ENCODE data around the gene MAZ. TPM values are rescaled to one million over a fixed set of nuclear protein-coding genes. Genes with fewer than 3 reads are reported as not detected.
A peak's percentile ranks its signal among the peaks of the same experiment; 100 is the strongest.

MAZ gene
- total RNA-seq, 1 donor from 2014 or later = 294 TPM

DNA sequence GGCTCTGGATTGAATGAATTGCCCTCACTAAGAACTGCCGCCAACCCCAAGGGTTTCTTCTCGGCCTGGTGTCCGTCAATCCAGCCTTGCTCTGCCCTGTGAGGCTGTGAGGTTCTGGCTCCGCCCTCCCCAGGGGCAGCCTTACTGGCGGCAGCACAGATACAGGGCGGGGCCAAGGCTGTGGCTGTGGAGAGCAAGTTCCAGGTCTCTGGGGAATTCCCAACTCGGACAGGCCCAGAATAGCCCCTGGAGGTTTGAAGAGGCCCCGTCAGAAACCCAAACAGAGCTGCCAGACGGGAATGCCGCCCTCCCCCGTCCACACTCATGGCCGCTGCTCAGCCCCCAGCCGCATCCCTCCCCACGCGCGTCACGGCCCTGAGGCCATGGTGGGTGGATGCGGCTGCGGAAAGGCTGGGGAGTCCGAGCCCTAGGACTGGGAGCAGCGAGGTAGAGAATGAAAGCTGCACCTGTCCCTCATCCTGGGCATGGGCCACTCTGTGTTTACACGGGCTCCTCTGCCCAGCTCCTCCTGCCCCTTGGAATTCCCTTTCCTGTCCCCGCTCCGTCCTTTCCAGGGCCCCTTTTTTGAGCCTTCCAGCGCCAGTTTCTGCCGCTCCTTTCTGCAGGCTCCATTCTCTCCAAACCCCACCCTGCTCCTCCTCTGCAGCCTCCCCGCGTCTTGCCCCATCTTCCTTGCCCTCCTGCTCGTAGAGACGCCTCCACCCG lies 5.0 kb downstream of the MAZ start:
- peaks cover 4% of the 10 kb centered on the region for H3K27me3 Mint-ChIP-seq
- peak overlapping the region; percentile 93 for H3K27ac Mint-ChIP-seq
- peak overlapping the region; percentile 90 for H3K4me3 Mint-ChIP-seq
- peaks cover 5% of the 10 kb centered on the region for H3K36me3 Mint-ChIP-seq
- TF ChIP-seq, protein P1, sequence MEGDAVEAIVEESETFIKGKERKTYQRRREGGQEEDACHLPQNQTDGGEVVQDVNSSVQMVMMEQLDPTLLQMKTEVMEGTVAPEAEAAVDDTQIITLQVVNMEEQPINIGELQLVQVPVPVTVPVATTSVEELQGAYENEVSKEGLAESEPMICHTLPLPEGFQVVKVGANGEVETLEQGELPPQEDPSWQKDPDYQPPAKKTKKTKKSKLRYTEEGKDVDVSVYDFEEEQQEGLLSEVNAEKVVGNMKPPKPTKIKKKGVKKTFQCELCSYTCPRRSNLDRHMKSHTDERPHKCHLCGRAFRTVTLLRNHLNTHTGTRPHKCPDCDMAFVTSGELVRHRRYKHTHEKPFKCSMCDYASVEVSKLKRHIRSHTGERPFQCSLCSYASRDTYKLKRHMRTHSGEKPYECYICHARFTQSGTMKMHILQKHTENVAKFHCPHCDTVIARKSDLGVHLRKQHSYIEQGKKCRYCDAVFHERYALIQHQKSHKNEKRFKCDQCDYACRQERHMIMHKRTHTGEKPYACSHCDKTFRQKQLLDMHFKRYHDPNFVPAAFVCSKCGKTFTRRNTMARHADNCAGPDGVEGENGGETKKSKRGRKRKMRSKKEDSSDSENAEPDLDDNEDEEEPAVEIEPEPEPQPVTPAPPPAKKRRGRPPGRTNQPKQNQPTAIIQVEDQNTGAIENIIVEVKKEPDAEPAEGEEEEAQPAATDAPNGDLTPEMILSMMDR (conservative IDR thresholded peaks at IDR 0.05) = no peak
- peak; percentile 91 for DNase-seq (ENCODE audit: extremely low spot score, unreplicated experiment)
- H3K4me1 Mint-ChIP-seq (ENCODE audit: unreplicated experiment) = peaks cover 32% of the 10 kb centered on the region
- H3K9me3 Mint-ChIP-seq = no peaks in the 10 kb centered on the region

- TF ChIP-seq, protein P1 (conservative IDR thresholded peaks at IDR 0.05) = no peak
Observed at GRCh38 chr16:29811896-29812665, 5.8 kb downstream of the MAZ start, which contains the start of gene PRRT2. Gene PRRT2 (plus strand): TSS chr16:29812193. CDS start chr16:29813055, 862 bp downstream.

DNA sequence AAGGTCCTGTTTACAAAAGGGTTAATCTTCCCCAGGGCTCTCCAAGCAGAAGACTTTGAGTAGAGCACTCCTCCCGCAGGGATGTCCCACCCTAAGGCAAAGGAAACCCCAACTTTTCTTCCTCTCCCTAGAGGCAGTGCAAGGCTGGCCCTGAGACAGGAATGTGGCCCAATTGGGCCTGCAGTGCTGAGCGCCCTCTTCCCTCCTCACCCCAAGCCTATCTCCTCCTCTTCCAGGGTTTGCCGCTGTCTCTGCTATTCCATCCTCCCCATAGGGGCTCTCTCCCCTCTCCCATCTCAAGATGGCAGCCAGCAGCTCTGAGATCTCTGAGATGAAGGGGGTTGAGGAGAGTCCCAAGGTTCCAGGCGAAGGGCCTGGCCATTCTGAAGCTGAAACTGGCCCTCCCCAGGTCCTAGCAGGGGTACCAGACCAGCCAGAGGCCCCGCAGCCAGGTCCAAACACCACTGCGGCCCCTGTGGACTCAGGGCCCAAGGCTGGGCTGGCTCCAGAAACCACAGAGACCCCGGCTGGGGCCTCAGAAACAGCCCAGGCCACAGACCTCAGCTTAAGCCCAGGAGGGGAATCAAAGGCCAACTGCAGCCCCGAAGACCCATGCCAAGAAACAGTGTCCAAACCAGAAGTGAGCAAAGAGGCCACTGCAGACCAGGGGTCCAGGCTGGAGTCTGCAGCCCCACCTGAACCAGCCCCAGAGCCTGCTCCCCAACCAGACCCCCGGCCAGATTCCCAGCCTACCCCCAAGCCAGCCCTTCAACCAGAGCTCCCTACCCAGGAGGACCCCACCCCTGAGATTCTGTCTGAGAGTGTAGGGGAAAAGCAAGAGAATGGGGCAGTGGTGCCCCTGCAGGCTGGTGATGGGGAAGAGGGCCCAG lies 6.7 kb downstream of the MAZ start:
- H3K27ac Mint-ChIP-seq = no peak overlapping the region
- TF ChIP-seq, protein P1 (conservative IDR thresholded peaks at IDR 0.05) = no peak
- H3K27me3 Mint-ChIP-seq = peaks cover 4% of the 10 kb centered on the region
- DNase-seq (ENCODE audit: extremely low spot score, unreplicated experiment) = no peak
- H3K9me3 Mint-ChIP-seq = no peaks in the 10 kb centered on the region
- H3K36me3 Mint-ChIP-seq = peaks cover 5% of the 10 kb centered on the region
- H3K4me1 Mint-ChIP-seq (ENCODE audit: unreplicated experiment) = peaks cover 40% of the 10 kb centered on the region
- peak overlapping the region; percentile 90 for H3K4me3 Mint-ChIP-seq

More at GRCh38 chr16:29811896-29812665, 5.8 kb downstream of the MAZ start, which contains the start of gene PRRT2:
- Mint-ChIP-seq H3K4me1 (ENCODE audit: unreplicated experiment) (peaks cover 37% of the 10 kb centered on the region), H3K4me3 (peak within 1 kb of the TSS; percentile 90), H3K36me3 (peaks cover 5% of the 10 kb centered on the region), H3K27me3 (peaks cover 4% of the 10 kb centered on the region), H3K27ac (peak within 1 kb of the TSS; percentile 93), H3K9me3 (no peaks in the 10 kb centered on the region)
- DNase-seq (ENCODE audit: extremely low spot score, unreplicated experiment) = no peak

DNA sequence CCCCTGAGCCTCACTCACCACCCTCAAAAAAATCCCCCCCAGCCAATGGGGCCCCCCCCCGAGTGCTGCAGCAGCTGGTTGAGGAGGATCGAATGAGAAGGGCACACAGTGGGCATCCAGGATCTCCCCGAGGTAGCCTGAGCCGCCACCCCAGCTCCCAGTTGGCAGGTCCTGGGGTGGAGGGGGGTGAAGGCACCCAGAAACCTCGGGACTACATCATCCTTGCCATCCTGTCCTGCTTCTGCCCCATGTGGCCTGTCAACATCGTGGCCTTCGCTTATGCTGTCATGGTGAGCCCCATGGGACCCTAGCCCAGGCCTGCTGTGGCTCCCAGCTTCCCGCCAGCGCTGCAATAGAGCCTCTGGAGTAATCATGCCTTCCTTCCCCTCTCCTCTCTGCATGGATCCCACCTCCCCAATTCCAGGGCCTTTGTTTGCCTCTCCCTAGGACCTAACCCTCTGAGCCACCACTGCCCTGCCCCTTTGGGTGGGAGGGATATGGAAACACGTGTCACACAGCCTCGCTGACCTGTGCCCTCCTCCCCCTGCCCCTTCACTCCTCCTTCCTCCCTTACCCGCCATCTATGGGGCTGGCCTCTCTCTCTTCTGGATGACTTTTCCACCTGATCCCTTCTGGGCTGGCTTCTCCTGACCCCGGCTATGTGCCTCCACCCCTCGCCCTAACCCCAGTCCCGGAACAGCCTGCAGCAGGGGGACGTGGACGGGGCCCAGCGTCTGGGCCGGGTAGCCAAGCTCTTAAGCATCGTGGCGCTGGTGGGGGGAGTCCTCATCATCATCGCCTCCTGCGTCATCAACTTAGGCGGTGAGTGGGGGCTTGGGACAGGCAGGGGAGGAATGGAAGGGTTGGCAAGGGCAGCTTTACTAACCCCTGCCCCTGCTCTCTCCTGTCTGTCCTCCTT lies 7.6 kb downstream of the MAZ start:
- DNase-seq (ENCODE audit: extremely low spot score, unreplicated experiment) = no peak
- no peaks in the 10 kb centered on the region for H3K9me3 Mint-ChIP-seq
- TF ChIP-seq, protein P1 (conservative IDR thresholded peaks at IDR 0.05) = no peak
- H3K4me1 Mint-ChIP-seq (ENCODE audit: unreplicated experiment) = peaks cover 33% of the 10 kb centered on the region
- peaks cover 4% of the 10 kb centered on the region for H3K27me3 Mint-ChIP-seq
- peak overlapping the region; percentile 68 for H3K4me3 Mint-ChIP-seq
- H3K36me3 Mint-ChIP-seq = peaks cover 5% of the 10 kb centered on the region
- no peak overlapping the region for H3K27ac Mint-ChIP-seq

Measured in type B pancreatic cell (in vitro differentiated cells).